ENCODE data around the gene C1orf210.

DNA sequence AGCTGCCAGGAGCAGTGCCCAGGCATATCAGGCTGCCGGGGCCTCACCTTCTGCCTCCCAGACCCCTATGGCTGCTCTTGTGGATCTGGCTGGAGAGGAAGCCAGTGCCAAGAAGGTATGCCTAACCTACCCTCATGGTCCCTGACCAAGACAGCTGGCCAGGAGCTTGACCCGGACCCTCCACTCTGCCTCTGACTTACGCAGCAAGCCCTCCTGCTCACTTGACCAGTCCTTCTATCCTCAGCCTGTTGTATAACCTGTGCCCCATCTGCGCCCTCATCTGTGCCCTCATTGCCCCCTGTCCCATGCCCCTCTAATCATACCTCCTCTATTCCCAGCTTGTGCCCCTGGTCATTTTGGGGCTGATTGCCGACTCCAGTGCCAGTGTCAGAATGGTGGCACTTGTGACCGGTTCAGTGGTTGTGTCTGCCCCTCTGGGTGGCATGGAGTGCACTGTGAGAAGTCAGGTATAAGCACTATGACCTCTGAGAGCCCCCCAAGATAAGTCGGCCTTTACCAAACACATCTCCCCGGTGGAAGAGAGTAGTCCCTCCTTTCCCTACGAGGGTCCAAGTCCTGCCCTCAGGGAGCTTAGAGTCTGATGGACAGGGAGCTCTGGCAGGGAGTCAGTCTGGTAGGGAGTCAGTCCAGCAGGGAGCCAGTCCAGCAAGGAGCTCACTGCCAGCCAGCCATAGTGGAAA is 22.2 kb upstream of the C1orf210 start:
- no peak for TF ChIP-seq ARNTL (CRISPR knock-in tag; IDR thresholded peaks at IDR 0.05; ENCODE audit: borderline replicate concordance, low read depth)
- TF ChIP-seq ZFP30 (CRISPR knock-in tag; IDR thresholded peaks at IDR 0.05) = no peak
